Mesenchymal stem cell (in vitro differentiated cells and primary cell): ENCODE data around the gene DBH.

Source experiments
- DNase-seq: peaks from one replicate; pipeline ENCODE4 v3.0.0-alpha.2; 2013
- H2AFZ ChIP-seq: one replicate; pipeline ENCODE4 v1.6.1; 2013; ENCODE audit warnings: low read depth, mild to moderate bottlenecking, control low read depth, inconsistent platforms, low read length, moderate library complexity
- H2AK5ac ChIP-seq: 2 replicates; pipeline ENCODE4 v1.6.1; 2013; ENCODE audit warnings: low read length, moderate library complexity, mild to moderate bottlenecking, inconsistent platforms; ENCODE audit not compliant: severe bottlenecking
- H2BK120ac ChIP-seq: one replicate; pipeline ENCODE4 v1.6.1; 2013; ENCODE audit warnings: low read depth, mild to moderate bottlenecking, inconsistent platforms, low read length, moderate library complexity
- H2BK12ac ChIP-seq, 2 experiments: one replicate each; pipeline ENCODE4 v1.6.1; 2013; ENCODE audit warnings: inconsistent platforms in 2 of 2, low read length in 2 of 2, mild to moderate bottlenecking in 2 of 2, moderate library complexity in 2 of 2, control low read depth in 1 of 2
- H2BK15ac ChIP-seq: one replicate; pipeline ENCODE4 v1.6.1; 2013; ENCODE audit warnings: mild to moderate bottlenecking, low read depth, inconsistent platforms; ENCODE audit not compliant: poor library complexity, severe bottlenecking
- H2BK5ac ChIP-seq: 2 replicates; pipeline ENCODE4 v1.6.1; 2013; ENCODE audit warnings: low read depth, mild to moderate bottlenecking, low read length, control low read depth, inconsistent platforms; ENCODE audit not compliant: poor library complexity, severe bottlenecking
- H3K14ac ChIP-seq, 2 experiments: one replicate each; pipeline ENCODE4 v1.6.1; 2013; ENCODE audit warnings: inconsistent platforms in 2 of 2, low read length in 2 of 2, control low read depth in 1 of 2, mild to moderate bottlenecking in 1 of 2, moderate library complexity in 1 of 2
- H3K18ac ChIP-seq, 2 experiments: one replicate each; pipeline ENCODE4 v1.6.1; 2013; ENCODE audit warnings: inconsistent platforms in 2 of 2, low read length in 2 of 2, control low read depth in 1 of 2, low read depth in 1 of 2, mild to moderate bottlenecking in 1 of 2
- H3K23ac ChIP-seq, 2 experiments: one replicate each; pipeline ENCODE4 v1.6.1; 2013; ENCODE audit warnings: inconsistent platforms in 2 of 2, low read length in 2 of 2, mild to moderate bottlenecking in 2 of 2, moderate library complexity in 2 of 2, control low read depth in 1 of 2
- H3K27ac ChIP-seq: 2 replicates; pipeline ENCODE4 v1.5.1; 2013; ENCODE audit warnings: mild to moderate bottlenecking, moderate library complexity, low read length, control low read depth, inconsistent platforms; ENCODE audit not compliant: poor library complexity, severe bottlenecking
- H3K27me3 ChIP-seq, 2 experiments: 2 replicates each; pipeline versions ENCODE4 v1.6.1 to v1.7.0; 2013; ENCODE audit warnings: low read length in 2 of 2, mild to moderate bottlenecking in 2 of 2, moderate library complexity in 2 of 2, control low read depth in 1 of 2, inconsistent platforms in 1 of 2; ENCODE audit not compliant: control insufficient read depth in 1 of 2, insufficient read depth in 1 of 2
- H3K36me3 ChIP-seq, 2 experiments: 2 replicates each; pipeline versions ENCODE4 v1.6.1 to v1.7.0; 2013; ENCODE audit warnings: low read length in 2 of 2, control low read depth in 1 of 2, inconsistent platforms in 1 of 2, low read depth in 1 of 2, mild to moderate bottlenecking in 1 of 2; ENCODE audit not compliant: insufficient read depth in 2 of 2, control insufficient read depth in 1 of 2
- H3K4ac ChIP-seq, 2 experiments: one replicate each; pipeline ENCODE4 v1.6.1; 2013; ENCODE audit warnings: inconsistent platforms in 2 of 2, low read length in 2 of 2, mild to moderate bottlenecking in 2 of 2, moderate library complexity in 2 of 2, control low read depth in 1 of 2, low read depth in 1 of 2
- H3K4me1 ChIP-seq: 2 replicates; pipeline ENCODE4 v1.6.1; 2013; ENCODE audit warnings: low read depth, low read length, control low read depth; ENCODE audit not compliant: control insufficient read depth, insufficient read depth
- H3K4me2 ChIP-seq: 2 replicates; pipeline ENCODE4 v1.6.1; 2013; ENCODE audit warnings: low read length, mild to moderate bottlenecking, inconsistent platforms; ENCODE audit not compliant: poor library complexity, severe bottlenecking
- H3K4me3 ChIP-seq, 2 experiments: 2 replicates each; pipeline versions ENCODE4 v1.5.1 to v1.7.0; 2013; ENCODE audit warnings: low read length in 2 of 2, mild to moderate bottlenecking in 2 of 2, control low read depth in 1 of 2, low read depth in 1 of 2; ENCODE audit not compliant: insufficient read depth in 1 of 2
- H3K79me1 ChIP-seq: replicated peaks from 2 replicates; pipeline ENCODE4 v1.6.1; 2013; ENCODE audit warnings: mild to moderate bottlenecking, control low read depth, low read length, inconsistent platforms; ENCODE audit not compliant: poor library complexity, severe bottlenecking
- H3K9ac ChIP-seq: 2 replicates; pipeline ENCODE4 v1.7.0; 2013; ENCODE audit warnings: mild to moderate bottlenecking, low read length, moderate library complexity
- H3K9me3 ChIP-seq: 2 replicates; pipeline ENCODE4 v1.7.0; 2013; ENCODE audit warnings: mild to moderate bottlenecking, low read length; ENCODE audit not compliant: control insufficient read depth
- H4K8ac ChIP-seq: one replicate; pipeline ENCODE4 v1.6.1; 2013; ENCODE audit warnings: inconsistent platforms, mild to moderate bottlenecking, low read length, moderate library complexity
- H4K91ac ChIP-seq: one replicate; pipeline ENCODE4 v1.6.1; 2013; ENCODE audit warnings: mild to moderate bottlenecking, low read length, inconsistent platforms
- whole genome bisulfite sequencing: methylation state at CpG from one replicate; pipeline ENCODE4 v1.1.7; 2013; ENCODE audit warnings: mixed read lengths; 5-methylcytosine and 5-hydroxymethylcytosine counted together

The DBH gene

GRCh38 chr9:133593587-133594253, 42.4 kb upstream of the DBH start:
- no peak overlapping the region for H3K18ac ChIP-seq
- peaks cover 16 to 55% of the 10 kb centered on the region in 2 experiments for H3K27me3 ChIP-seq
- H3K14ac ChIP-seq, result no peak overlapping the region
- no peak overlapping the region for H2BK5ac ChIP-seq
- no peak overlapping the region for H3K27ac ChIP-seq
- H3K79me1 ChIP-seq, result no peaks in the 10 kb centered on the region
- no peak overlapping the region for H2BK120ac ChIP-seq
- no peaks in the 10 kb centered on the region for H3K4me1 ChIP-seq
- H3K4ac ChIP-seq, result no peak overlapping the region
- no peak overlapping the region for H2BK15ac ChIP-seq
- no peak overlapping the region for H2AFZ ChIP-seq
- WGBS, result 83% methylated on average over 15 of the region's 15 CpGs
- no peak overlapping the region for H3K4me3 ChIP-seq
- peaks cover 25% of the 10 kb centered on the region for H3K9me3 ChIP-seq
- no peak overlapping the region for H4K8ac ChIP-seq
- H4K91ac ChIP-seq, result no peak overlapping the region
- no peak for DNase-seq
- H3K4me2 ChIP-seq, result no peak overlapping the region
- no peaks in the 10 kb centered on the region for H3K36me3 ChIP-seq
- H3K9ac ChIP-seq, result no peak overlapping the region
- no peak overlapping the region for H2AK5ac ChIP-seq
- no peak overlapping the region for H2BK12ac ChIP-seq
- no peak overlapping the region for H3K23ac ChIP-seq

- no peak overlapping the region for H3K18ac ChIP-seq
- no peak overlapping the region for H2BK12ac ChIP-seq
- H2AK5ac ChIP-seq, result no peak overlapping the region
- no peak overlapping the region for H4K8ac ChIP-seq
- no peak for DNase-seq
- no peak overlapping the region for H3K4me2 ChIP-seq
- peaks cover 16 to 53% of the 10 kb centered on the region in 2 experiments for H3K27me3 ChIP-seq
- H2BK15ac ChIP-seq, result no peak overlapping the region
- H3K4ac ChIP-seq, result no peak overlapping the region
- no peak overlapping the region for H2BK5ac ChIP-seq
- H2AFZ ChIP-seq, result no peak overlapping the region
- no peaks in the 10 kb centered on the region for H3K79me1 ChIP-seq
- 90% methylated on average over 2 of the region's 2 CpGs for WGBS
- no peak overlapping the region for H2BK120ac ChIP-seq
- peaks cover 25% of the 10 kb centered on the region for H3K9me3 ChIP-seq
- no peak overlapping the region for H3K9ac ChIP-seq
- no peak overlapping the region for H3K4me3 ChIP-seq
- H3K14ac ChIP-seq, result no peak overlapping the region
- H4K91ac ChIP-seq, result no peak overlapping the region
- H3K23ac ChIP-seq, result no peak overlapping the region
- no peaks in the 10 kb centered on the region for H3K36me3 ChIP-seq
- H3K27ac ChIP-seq, result no peak overlapping the region
- no peaks in the 10 kb centered on the region for H3K4me1 ChIP-seq
These were observed 41.9 kb upstream of the DBH start for GRCh38 chr9:133594310-133594709.

GRCh38 chr9:133595910-133596309, 40.3 kb upstream of the DBH start:
- no peak overlapping the region for H3K4me2 ChIP-seq
- H3K27ac ChIP-seq, result no peak overlapping the region
- no peak overlapping the region for H3K4ac ChIP-seq
- H3K14ac ChIP-seq, result no peak overlapping the region
- peaks cover 25% of the 10 kb centered on the region for H3K9me3 ChIP-seq
- H3K23ac ChIP-seq, result no peak overlapping the region
- DNase-seq, result no peak
- no peak overlapping the region for H4K8ac ChIP-seq
- H3K4me3 ChIP-seq, result no peak overlapping the region
- WGBS, result 73% methylated on average over 8 of the region's 8 CpGs
- H2BK15ac ChIP-seq, result no peak overlapping the region
- H2AK5ac ChIP-seq, result no peak overlapping the region
- no peak overlapping the region for H2BK12ac ChIP-seq
- H2BK5ac ChIP-seq, result no peak overlapping the region
- no peak overlapping the region for H4K91ac ChIP-seq
- no peaks in the 10 kb centered on the region for H3K79me1 ChIP-seq
- H2BK120ac ChIP-seq, result no peak overlapping the region
- H3K4me1 ChIP-seq, result no peaks in the 10 kb centered on the region
- no peaks in the 10 kb centered on the region for H3K36me3 ChIP-seq
- no peak overlapping the region for H2AFZ ChIP-seq
- no peak overlapping the region for H3K18ac ChIP-seq
- peaks cover 10 to 50% of the 10 kb centered on the region in 2 experiments for H3K27me3 ChIP-seq
- H3K9ac ChIP-seq, result no peak overlapping the region

GRCh38 chr9:133597316-133597957, 38.7 kb upstream of the DBH start:
- Histone ChIP-seq H3K9ac (no peak overlapping the region), H2BK12ac (no peak overlapping the region), H2AK5ac (no peak overlapping the region), H3K18ac (no peak overlapping the region), H3K79me1 (no peaks in the 10 kb centered on the region), H4K8ac (no peak overlapping the region), H3K23ac (no peak overlapping the region), H3K4me2 (no peak overlapping the region), H4K91ac (no peak overlapping the region), H3K27ac (no peak overlapping the region), H3K4ac (no peak overlapping the region), H2BK5ac (no peak overlapping the region), H3K4me3 (no peak overlapping the region), H3K4me1 (no peaks in the 10 kb centered on the region), H2BK15ac (no peak overlapping the region), H3K27me3 (peaks cover 17 to 51% of the 10 kb centered on the region in 2 experiments), H3K36me3 (no peaks in the 10 kb centered on the region), H3K9me3 (peaks cover 25% of the 10 kb centered on the region), H3K14ac (no peak overlapping the region), H2AFZ (no peak overlapping the region), H2BK120ac (no peak overlapping the region)
- WGBS, result 74% methylated on average over 7 of the region's 7 CpGs
- no peak for DNase-seq
